Measurements from ENCODE around the gene UGT2A1.

GRCh38 chr4:69568787-69569186 lies 84.3 kb downstream of the UGT2A1 start:
- TF ChIP-seq CTCF (IDR thresholded peaks at IDR 0.05; ENCODE audit: borderline replicate concordance, extremely low read depth, low read length, poor library complexity, severe bottlenecking): no peak
- TF ChIP-seq EZH2 (IDR thresholded peaks at IDR 0.05; ENCODE audit: borderline replicate concordance, low read depth, low read length, severe bottlenecking): no peak

All from DND-41 (cell line).